Psoas muscle (tissue), 8 donors: ENCODE data around the gene PFKL. TPM values are rescaled to one million over a fixed set of nuclear protein-coding genes. Genes with fewer than 3 reads are reported as not detected.

Experiments
- ATAC-seq, 4 donors: fragments of 200-7000 bp; cut with Tn5 transposase; one replicate each; pipeline ENCODE4 v1.9.1; 2020; ENCODE audit warnings: moderate library complexity in 3 of 4, mild to moderate bottlenecking in 2 of 4
- DNase-seq, 2 donors: peaks; one replicate each; pipeline ENCODE4 v3.0.0-alpha.2; 2020
- H3K27ac ChIP-seq: fragments of 200-600 bp; one replicate; pipeline ENCODE4 v1.8.0; 2022
- H3K27me3 ChIP-seq, 3 donors: fragments of 200-600 bp in 1 of 3; one replicate each; pipeline versions ENCODE4 v1.6.1 to v1.8.0; 2013 to 2022; ENCODE audit warnings: low read length in 2 of 3, mild to moderate bottlenecking in 2 of 3, moderate library complexity in 1 of 3; ENCODE audit not compliant: insufficient read depth in 3 of 3
- H3K36me3 ChIP-seq, 2 donors: fragments of 200-600 bp in 1 of 2; one replicate each; pipeline versions ENCODE4 v1.6.1 to v1.8.0; 2013 to 2022; ENCODE audit warnings: low read depth in 1 of 2, mild to moderate bottlenecking in 1 of 2, moderate library complexity in 1 of 2; ENCODE audit not compliant: insufficient read depth in 1 of 2
- H3K4me1 ChIP-seq: fragments of 200-600 bp; one replicate; pipeline ENCODE4 v1.8.0; 2022
- H3K4me3 ChIP-seq: fragments of 200-600 bp; one replicate; pipeline ENCODE4 v1.8.0; 2022; ENCODE audit warnings: mild to moderate bottlenecking
- H3K9me3 ChIP-seq: fragments of 200-600 bp; one replicate; pipeline ENCODE4 v1.8.0; 2022
- CTCF ChIP-seq: fragments of 200-600 bp; IDR thresholded peaks from one replicate; pipeline ENCODE4 v1.8.0; 2022; ENCODE audit warnings: antibody characterized with exemption
- WGBS, 3 donors: extraction: QIAGEN DNeasy Blood & Tissue Kit; methylation state at CpG; one replicate each; pipeline versions ENCODE4 v1.1.6 to v1.1.7; 2013; 5-methylcytosine and 5-hydroxymethylcytosine counted together
- intact Hi-C, 2 donors: fragments of 100-400 bp; cut with DNase I; formaldehyde crosslinking; loops; one replicate each; pipeline versions ENCODE4 v1.11.0 to v1.14.2; 2022
- polyA plus RNA-seq, 3 donors: library from polyadenylated mRNA; stranded (reverse); fragments of 200-250 nt; gene quantifications; one replicate each; pipeline ENCODE4 v1.2.3, GENCODE V29; 2013
- total RNA-seq, 4 donors: library from RNA; stranded (reverse); fragmentation: NEBNext Ultra II Directional in 2 of 4; extraction: Animal tissue kit (Norgen Biotek cat#: 25700) in 2 of 4; gene quantifications; one replicate each; pipeline versions ENCODE4 v1.2.1 to v1.2.4, GENCODE V29; 2021 to 2023
- donor health status: healthy with polysubstance abuse.
- donor health status: DM: no; HTN: no; CAD: no; lungs with moderate emphysema.
- donor health status: Bipolar disorder and iron deficiency.
- donor health status: healthy.
- donor health status: DM: yes; HTN: yes; CAD: no.
- donor health status: DM: no; HTN: no; CAD: no.
- donor health status: DM: no; HTN: no; CAD: no.
- donor health status: DM: yes; HTN: yes; CAD: no.

Gene PFKL
- total and polyA plus RNA-seq, 7 donors: 9.2 to 33.6 (median 21.2) TPM

DNA sequence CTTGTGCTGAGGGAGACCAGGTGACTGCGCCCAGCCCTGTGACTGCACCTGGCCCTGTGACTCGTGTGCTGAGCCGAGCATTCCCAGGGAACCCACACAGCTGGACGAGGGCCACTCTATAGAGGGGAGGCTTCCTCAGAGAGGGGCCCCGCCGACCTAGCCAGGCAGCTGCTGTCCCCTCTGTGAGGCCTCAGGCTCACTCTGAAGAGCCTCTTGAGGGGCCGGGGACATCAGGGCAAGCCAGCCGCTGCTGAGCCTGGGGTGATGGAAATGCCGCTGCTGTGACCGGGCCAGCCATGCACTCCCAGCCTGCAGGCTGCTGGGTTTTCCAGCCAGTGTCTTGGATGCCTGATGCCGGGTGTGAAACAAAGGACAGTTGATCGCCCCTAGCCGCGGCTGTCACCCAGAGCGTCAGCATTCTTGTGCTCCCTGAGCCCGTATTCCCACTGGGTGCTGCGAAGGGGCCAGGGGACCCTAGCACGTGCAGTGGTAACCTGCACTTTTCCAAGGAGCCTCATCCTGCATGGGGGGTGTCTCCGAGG lies 17.5 kb downstream of the PFKL start:
- Histone ChIP-seq H3K27me3 (no peaks in the 10 kb centered on the region), H3K36me3 (peaks cover 0 to 45% of the 10 kb centered on the region in 2 donors)

GRCh38 chr21:44317871-44318270 lies 18.0 kb downstream of the PFKL start:
- no peak for ATAC-seq
- 92 to 94% (median 92%) methylated on average over 21 to 22 of the region's 22 CpGs for WGBS, 3 donors
- Histone ChIP-seq H3K27ac (no peak overlapping the region), H3K36me3 (peaks cover 0 to 43% of the 10 kb centered on the region in 2 donors), H3K27me3 (no peaks in the 10 kb centered on the region), H3K9me3 (no peaks in the 10 kb centered on the region), H3K4me1 (no peaks in the 10 kb centered on the region), H3K4me3 (no peak overlapping the region)
- TF ChIP-seq CTCF: no peak
- intact Hi-C loops: no loop called here
- DNase-seq: no peak

More for the DNA sequence above, 17.5 kb downstream of the PFKL start:
- WGBS, 3 donors: 87 to 91% (median 90%) methylated on average over 19 of the region's 19 CpGs
- no peak for ATAC-seq
- Histone ChIP-seq H3K4me3 (no peak overlapping the region), H3K9me3 (no peaks in the 10 kb centered on the region), H3K4me1 (no peaks in the 10 kb centered on the region), H3K27ac (no peak overlapping the region)
- no peak for TF ChIP-seq CTCF
- intact Hi-C loops: no loop called here
- no peak for DNase-seq

- H3K4me1 ChIP-seq: no peaks in the 10 kb centered on the region
- H3K27ac ChIP-seq: no peak overlapping the region
- intact Hi-C loops: no loop called here
- 94 to 96% (median 96%) methylated on average over 25 of the region's 25 CpGs for WGBS, 3 donors
- H3K36me3 ChIP-seq: peaks cover 0 to 35% of the 10 kb centered on the region in 2 donors
- no peaks in the 10 kb centered on the region for H3K9me3 ChIP-seq
- H3K27me3 ChIP-seq: no peaks in the 10 kb centered on the region
- no peak overlapping the region for H3K4me3 ChIP-seq
- no peak for ATAC-seq
- TF ChIP-seq CTCF: no peak
- no peak for DNase-seq
These were observed 18.8 kb downstream of the PFKL start for GRCh38 chr21:44318489-44319285.

DNA sequence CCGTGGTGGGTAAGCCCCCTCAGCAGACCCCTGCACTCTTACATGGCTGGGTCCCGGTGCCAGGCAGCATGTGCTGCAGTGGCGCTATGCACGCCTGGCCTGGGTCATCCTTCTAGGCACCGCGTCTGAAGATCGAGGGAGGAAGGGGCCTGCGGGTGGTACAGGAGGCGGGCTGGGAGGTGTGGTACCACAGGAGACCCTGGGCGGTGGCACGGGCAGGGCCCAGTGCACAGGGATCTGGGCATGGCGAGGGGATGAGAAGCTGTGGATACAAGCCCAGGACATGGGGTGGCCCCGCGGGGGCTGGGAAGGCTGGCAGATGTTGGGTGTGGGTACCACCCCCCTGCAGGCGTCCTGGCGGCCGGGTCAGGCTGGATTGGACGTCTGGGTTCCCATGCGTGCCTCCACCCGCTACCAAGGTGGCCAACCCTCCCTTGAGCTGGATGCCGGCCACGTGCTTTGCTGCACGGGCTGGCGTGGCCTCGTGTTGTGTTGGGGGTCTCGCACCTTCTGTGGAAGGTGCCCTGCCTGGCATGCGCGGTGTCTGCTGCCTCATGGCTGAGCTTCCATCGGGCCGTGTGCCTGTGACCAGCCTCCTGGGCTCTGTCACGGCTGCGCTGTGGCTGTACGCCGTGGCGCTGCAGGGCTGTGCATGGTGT lies 19.7 kb downstream of the PFKL start:
- Histone ChIP-seq H3K9me3 (no peaks in the 10 kb centered on the region), H3K36me3 (peaks cover 0 to 40% of the 10 kb centered on the region in 2 donors), H3K27me3 (no peaks in the 10 kb centered on the region), H3K4me1 (no peaks in the 10 kb centered on the region), H3K27ac (no peak overlapping the region), H3K4me3 (no peak overlapping the region)
- intact Hi-C loops: loop anchor here in 1 of 2 donors (10.0 kb wide), 1 partner anchor 65 kb away; no protein-coding TSS in a partner anchor
- DNase-seq (no peak), ATAC-seq (no peak)
- WGBS, 3 donors: 93% methylated on average over 31 to 35 of the region's 35 CpGs
- TF ChIP-seq CTCF: no peak
